NOMO-1 treated with DMSO at 0.1 percent for 48 hours (cell line): ENCODE results near the gene ADCY2.

Experiments
- DNase-seq: peaks from one replicate; lab custom pipeline; 2025; ENCODE audit not compliant: unreplicated experiment; lab: John Stamatoyannopoulos, UW

Gene ADCY2

DNA sequence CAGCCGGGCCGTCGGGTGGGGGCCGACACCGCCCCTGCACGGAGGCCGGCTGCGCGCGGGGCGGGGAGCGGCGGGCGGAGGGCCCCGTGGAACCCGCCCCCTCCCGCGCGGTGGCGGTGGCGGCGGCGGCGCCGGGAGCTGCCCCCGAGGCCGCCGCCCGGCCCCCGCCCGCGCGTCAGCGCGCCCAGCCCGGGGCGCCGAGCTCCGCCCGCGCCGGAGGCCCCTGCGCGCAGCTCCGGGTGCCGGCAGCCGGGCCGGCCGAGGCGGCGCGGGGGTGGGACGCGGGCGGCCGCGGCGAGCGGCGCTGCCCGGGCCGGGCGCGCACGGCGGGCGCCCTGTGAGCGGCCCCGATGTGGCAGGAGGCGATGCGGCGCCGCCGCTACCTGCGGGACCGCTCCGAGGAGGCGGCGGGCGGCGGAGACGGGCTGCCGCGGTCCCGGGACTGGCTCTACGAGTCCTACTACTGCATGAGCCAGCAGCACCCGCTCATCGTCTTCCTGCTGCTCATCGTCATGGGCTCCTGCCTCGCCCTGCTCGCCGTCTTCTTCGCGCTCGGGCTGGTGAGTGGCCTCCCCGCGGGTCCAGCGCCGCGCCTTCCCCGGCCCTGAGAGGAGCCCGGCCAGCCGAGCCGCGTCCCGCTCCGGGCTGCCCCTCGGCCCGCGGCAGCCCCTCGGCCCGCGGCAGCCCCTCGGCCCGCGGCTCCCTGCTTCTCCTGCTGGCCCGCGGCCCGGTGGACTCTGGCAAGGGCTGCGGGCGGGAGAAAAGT, at the start of gene ADCY2:
ADCY2 (plus strand) TSS at position 192 of the 766 bp plus-strand sequence; CDS start at position 351, 159 bp downstream.
- DNase-seq, result peak; percentile 29

DNA sequence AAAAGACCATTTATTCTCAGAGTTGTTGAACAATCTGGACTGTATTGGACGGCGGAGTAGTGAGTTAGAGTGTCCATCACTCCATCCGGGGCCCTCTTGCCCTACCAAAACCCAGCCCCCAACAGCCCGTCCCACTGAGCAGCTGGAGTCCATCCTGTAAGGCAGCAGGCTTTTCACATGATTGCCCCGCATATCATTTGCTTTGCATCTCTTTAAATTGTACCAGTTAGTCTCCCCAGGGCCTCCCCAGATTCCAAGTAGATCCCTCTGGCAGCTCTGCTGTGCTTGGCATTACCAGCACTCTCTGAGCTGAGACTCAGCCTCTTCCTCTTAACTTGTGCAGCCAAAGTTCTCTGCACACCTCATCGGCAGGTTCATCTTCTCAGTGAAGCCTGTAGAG, 48.6 kb upstream of the ADCY2 start:
- no peak for DNase-seq

DNA sequence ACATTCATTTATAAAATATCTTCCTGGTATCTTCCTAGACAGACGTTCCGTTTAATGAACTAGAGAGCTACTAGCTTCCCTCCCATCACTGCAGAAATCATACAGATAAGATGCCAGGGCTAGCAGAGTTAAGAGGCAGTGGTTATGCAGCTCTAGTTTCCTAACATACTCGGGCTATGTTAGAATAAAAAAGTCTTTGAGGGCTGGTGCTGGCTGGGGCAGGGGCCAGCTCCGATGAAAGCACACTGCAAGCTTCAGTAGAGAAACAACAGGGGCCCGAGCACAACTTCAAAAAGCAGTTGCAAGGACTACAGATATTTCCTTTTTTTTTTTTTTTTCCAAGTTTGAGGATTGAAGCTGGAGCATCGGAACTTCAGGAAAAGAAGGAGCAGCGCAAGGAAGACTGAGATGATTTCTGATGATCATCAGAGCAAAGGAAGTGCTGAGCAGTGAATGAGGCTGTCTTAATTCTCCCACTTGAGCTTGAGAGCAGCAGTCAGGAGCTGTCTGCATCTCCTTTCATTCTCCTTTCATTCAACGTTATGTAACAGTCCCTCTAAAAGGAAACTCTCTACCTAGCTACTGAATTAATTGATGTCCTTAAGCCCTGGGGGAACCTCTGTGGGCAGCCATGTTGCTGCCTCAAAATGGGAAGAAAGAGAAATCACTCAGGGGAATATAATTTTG, 47.6 kb upstream of the ADCY2 start:
- DNase-seq, result no peak

DNA sequence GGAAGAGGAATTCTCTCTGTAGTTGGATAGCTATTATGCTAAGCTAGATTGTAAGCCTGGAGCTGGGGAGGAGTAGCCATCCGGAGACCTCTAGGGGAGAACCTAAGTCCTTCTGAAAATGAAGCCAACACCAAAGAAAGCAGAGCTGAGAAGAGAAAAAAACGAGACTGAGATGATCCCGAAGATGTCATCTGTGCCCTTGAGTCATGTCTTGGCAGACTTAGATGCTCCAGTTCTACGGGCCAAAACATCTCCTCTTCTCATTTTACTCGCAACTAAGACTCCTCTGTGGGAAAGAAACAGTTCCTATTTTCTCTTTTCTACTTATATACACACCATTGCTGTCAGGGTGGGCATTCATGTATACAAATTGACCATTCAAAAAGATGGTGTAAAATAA, 34.3 kb upstream of the ADCY2 start:
- DNase-seq, result no peak

- DNase-seq, result peak; percentile 34
Observed at GRCh38 chr5:7363067-7363677, 32.8 kb upstream of the ADCY2 start.

DNA sequence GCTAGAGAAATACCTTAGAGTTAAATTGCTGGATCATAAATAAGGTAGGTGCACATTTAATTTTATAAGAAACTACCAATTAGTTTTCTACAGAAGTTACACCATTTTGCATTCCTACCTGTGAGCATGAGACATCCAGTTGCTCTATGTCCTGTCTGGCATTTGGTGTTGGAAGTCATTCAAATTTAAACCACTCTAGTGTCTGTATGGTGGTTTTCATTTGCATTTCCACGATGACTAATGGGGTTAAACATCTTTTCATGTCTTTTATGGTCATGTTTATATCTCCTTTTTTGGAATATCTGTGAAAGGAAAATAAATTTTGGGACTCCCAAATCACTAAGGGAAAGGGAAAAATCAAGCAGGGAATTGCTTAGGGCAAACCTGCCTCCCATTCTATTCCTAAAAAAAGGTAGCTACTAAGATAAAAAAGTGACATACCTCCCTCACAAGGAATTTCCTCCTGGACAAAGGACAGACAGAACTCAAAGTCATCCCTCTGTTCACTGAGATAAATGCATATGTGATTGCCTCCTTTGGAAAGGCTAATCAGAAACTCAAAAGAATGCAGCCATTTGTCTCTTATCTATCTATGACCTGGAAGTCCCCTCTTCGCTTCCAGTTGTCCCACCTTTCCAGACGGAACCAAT, 31.6 kb upstream of the ADCY2 start:
- no peak for DNase-seq

GRCh38 chr5:7367780-7368179, 28.2 kb upstream of the ADCY2 start:
- DNase-seq, result no peak

DNA sequence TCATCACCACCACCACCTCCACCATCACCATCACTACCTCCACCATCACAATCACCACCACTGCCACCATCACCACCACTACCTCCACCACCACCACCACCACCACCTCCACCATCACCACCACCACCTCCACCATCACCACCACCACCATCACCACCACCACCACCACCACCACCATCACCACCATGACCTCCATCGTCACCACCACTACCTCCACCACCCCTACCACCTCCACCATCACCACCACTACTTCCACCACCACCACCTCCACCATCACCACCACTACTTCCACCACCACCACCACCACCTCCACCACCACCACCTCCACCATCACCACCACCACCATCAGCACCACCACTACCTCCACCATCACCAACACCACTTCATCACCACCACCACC, 23.5 kb upstream of the ADCY2 start:
- DNase-seq, result no peak

- no peak for DNase-seq
Observed at GRCh38 chr5:7374186-7374585, 21.8 kb upstream of the ADCY2 start.

GRCh38 chr5:7375457-7375856, 20.5 kb upstream of the ADCY2 start:
- no peak for DNase-seq

DNA sequence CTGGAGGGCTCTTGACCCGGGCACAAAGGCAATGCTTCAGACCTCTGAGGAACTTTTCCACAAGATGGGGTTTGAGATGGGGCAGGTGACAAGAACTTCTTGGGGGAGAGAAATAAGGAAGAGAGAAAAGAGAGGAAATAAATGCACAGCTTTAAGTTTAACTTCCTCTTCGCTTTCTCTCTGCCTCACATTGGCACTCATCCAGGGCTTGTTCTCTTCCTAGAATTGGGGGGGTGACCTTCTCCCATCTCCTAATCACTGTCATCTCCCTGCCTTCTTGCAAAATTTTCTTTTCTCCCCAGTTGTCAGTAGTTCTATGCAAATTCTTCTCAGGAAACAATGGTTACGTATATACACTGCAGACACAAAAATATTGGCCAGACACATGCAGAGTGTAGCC, 19.1 kb upstream of the ADCY2 start:
- DNase-seq, result peak; percentile 84

- peak; percentile 98 for DNase-seq
Observed at GRCh38 chr5:7377761-7378160, 18.2 kb upstream of the ADCY2 start.

GRCh38 chr5:7382588-7382987, 13.3 kb upstream of the ADCY2 start:
- DNase-seq, result no peak

- DNase-seq, result no peak
Observed at GRCh38 chr5:7385681-7386080, 10.3 kb upstream of the ADCY2 start.

- no peak for DNase-seq
Observed at GRCh38 chr5:7388553-7388952, 7.4 kb upstream of the ADCY2 start.

DNA sequence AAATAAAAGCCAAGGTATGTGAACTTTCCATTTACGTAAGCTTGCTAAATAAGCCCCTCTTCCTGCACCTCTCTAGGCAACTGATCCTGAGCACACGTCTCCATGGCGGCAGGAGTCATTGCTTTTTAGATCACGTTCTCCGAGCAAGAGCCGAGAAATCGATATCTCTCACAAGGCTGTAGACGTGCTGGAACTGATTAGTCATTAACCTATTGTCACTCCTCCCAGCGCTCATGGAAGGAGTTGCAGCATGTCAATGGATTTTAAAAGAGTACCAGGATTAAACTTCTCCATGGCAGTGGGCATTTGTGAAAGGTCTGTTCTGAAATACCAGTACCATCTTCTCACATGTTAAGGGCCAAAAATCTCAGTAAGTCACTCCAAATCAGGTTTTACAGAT, 4.7 kb upstream of the ADCY2 start:
- DNase-seq, result no peak

GRCh38 chr5:7391814-7392692, 3.9 kb upstream of the ADCY2 start:
- peak; percentile 75 for DNase-seq

DNA sequence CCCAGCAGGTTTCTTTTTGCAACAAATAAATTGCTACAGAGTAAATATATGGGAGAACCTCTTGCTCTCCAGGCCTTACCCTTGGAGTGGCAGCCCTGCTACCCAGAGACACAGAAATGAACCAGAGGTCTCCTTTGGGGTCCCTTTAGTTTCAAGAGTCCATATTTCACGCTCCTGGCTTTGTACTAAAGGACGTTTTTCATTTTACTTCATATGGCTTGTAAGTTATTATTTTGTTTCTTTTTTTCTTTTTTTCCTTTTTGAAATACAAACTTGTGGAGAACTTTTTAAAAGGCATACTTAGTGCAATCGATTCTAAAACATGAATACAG, 3.3 kb upstream of the ADCY2 start:
- DNase-seq, result no peak

DNA sequence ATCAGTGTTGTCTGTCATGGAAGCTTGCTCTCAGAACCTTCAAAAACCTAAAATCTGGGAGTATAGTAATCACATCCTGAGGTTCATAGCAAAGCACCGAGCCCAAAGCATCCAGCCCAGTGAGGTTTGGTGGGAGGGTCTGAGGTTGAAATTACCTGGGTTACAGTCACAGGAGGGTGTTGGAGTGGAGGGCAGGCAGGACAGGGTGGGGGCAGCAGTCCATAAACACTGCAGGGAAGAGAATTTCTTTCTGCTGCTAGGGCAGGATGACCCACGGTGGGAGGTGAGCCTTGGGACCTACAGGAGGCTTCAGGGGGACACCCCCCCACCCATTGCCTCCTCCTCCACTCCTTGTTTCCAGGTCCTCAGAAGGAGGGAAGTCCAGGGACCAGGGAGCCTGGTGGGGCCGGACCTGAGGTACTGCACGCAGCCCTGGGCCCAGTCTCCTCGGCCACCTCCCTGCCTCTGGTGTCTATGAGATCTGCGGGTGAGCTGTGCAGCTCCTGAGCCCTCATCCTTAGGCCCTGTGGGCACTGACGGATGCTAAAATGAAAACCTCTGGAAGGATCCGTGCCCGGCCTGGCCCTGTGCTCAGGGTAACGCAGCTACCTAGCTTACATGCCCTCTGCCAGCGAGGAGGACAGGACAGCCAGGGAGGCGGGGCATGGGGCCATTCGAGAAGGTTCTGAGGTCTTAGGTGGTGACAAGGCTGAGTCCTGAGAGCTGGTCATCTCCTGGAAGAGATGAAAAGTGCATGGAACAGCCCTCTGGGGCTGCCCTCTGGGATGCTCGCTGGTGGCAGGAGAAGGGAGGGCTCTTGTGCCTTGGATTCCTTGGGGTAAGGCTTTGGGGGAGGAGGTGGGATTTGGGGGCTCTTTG, 1.8 kb upstream of the ADCY2 start:
- DNase-seq, result no peak

- no peak for DNase-seq
Observed at GRCh38 chr5:7394889-7395431, 978 bp upstream of the ADCY2 start.
